ENCODE data around the gene CAMTA1.

CAMTA1 gene

GRCh38 chr1:7420098-7420445 is 634.8 kb downstream of the CAMTA1 start:
- no peak for TF ChIP-seq CTCF (conservative IDR thresholded peaks at IDR 0.05; ENCODE audit: low read length)
- H3K4me3 ChIP-seq (ENCODE audit: low read length): no peak overlapping the region
- no peak for DNase-seq (ENCODE audit: low read depth)

- no peak for TF ChIP-seq CTCF (conservative IDR thresholded peaks at IDR 0.05; ENCODE audit: low read length)
- H3K4me3 ChIP-seq (ENCODE audit: low read length): no peak overlapping the region
- DNase-seq (ENCODE audit: low read depth): no peak
Observed at GRCh38 chr1:7420470-7421100, 635.3 kb downstream of the CAMTA1 start.

GRCh38 chr1:7421471-7422075 is 636.3 kb downstream of the CAMTA1 start:
- no peak overlapping the region for H3K4me3 ChIP-seq (ENCODE audit: low read length)
- no peak for TF ChIP-seq CTCF (conservative IDR thresholded peaks at IDR 0.05; ENCODE audit: low read length)
- no peak for DNase-seq (ENCODE audit: low read depth)

- no peak for TF ChIP-seq CTCF (conservative IDR thresholded peaks at IDR 0.05; ENCODE audit: low read length)
- DNase-seq (ENCODE audit: low read depth): no peak
- no peak overlapping the region for H3K4me3 ChIP-seq (ENCODE audit: low read length)
Observed at GRCh38 chr1:7422081-7422480, 636.8 kb downstream of the CAMTA1 start.

- DNase-seq (ENCODE audit: low read depth): no peak
- TF ChIP-seq CTCF (conservative IDR thresholded peaks at IDR 0.05; ENCODE audit: low read length): no peak
- H3K4me3 ChIP-seq (ENCODE audit: low read length): no peak overlapping the region
Observed at GRCh38 chr1:7422561-7422960, 637.3 kb downstream of the CAMTA1 start.

- H3K4me3 ChIP-seq (ENCODE audit: low read length): no peak overlapping the region
- no peak for DNase-seq (ENCODE audit: low read depth)
- no peak for TF ChIP-seq CTCF (conservative IDR thresholded peaks at IDR 0.05; ENCODE audit: low read length)
Observed at GRCh38 chr1:7422966-7423365, 637.7 kb downstream of the CAMTA1 start.

- TF ChIP-seq CTCF (conservative IDR thresholded peaks at IDR 0.05; ENCODE audit: low read length): no peak
- no peak for DNase-seq (ENCODE audit: low read depth)
- no peak overlapping the region for H3K4me3 ChIP-seq (ENCODE audit: low read length)
Observed at GRCh38 chr1:7424352-7424890, 639.2 kb downstream of the CAMTA1 start.
